Measurements from ENCODE around the gene TNPO1.

DNA sequence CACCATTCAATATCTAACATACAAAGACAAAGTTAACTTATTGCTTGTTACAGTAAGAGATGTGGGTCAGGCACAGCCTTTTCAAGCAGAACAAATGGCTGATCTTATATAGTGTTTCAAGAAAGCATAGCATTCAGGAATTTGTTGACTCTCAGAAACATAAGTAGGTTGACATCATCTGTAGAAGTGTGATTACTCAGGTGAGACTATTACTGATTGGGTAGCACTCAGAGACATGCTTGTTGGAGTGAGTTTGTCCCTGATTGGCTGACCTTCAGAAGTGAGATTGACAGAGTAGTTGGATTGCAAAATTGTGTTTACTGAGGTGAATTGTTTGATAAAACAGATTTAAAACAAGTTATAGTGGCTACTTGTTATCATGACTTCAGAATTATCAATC, 30.7 kb upstream of the TNPO1 start:
- TF ChIP-seq CTCF (IDR thresholded peaks at IDR 0.05; ENCODE audit: low read depth, low read length, missing input control) (no peak), TAF1 (conservative IDR thresholded peaks at IDR 0.05) (no peak), YY1 (IDR thresholded peaks at IDR 0.05) (no peak), GABPA (IDR thresholded peaks at IDR 0.05 in 1 of 2, conservative IDR thresholded peaks at IDR 0.05 in 1 of 2) (no peak), HNF4G (IDR thresholded peaks at IDR 0.05) (no peak), RAD21 (IDR thresholded peaks at IDR 0.05) (no peak)
- TF ChIP-seq, protein P1, sequence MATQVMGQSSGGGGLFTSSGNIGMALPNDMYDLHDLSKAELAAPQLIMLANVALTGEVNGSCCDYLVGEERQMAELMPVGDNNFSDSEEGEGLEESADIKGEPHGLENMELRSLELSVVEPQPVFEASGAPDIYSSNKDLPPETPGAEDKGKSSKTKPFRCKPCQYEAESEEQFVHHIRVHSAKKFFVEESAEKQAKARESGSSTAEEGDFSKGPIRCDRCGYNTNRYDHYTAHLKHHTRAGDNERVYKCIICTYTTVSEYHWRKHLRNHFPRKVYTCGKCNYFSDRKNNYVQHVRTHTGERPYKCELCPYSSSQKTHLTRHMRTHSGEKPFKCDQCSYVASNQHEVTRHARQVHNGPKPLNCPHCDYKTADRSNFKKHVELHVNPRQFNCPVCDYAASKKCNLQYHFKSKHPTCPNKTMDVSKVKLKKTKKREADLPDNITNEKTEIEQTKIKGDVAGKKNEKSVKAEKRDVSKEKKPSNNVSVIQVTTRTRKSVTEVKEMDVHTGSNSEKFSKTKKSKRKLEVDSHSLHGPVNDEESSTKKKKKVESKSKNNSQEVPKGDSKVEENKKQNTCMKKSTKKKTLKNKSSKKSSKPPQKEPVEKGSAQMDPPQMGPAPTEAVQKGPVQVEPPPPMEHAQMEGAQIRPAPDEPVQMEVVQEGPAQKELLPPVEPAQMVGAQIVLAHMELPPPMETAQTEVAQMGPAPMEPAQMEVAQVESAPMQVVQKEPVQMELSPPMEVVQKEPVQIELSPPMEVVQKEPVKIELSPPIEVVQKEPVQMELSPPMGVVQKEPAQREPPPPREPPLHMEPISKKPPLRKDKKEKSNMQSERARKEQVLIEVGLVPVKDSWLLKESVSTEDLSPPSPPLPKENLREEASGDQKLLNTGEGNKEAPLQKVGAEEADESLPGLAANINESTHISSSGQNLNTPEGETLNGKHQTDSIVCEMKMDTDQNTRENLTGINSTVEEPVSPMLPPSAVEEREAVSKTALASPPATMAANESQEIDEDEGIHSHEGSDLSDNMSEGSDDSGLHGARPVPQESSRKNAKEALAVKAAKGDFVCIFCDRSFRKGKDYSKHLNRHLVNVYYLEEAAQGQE (IDR thresholded peaks at IDR 0.05): no peak
